EL (cell line): ENCODE data around the gene L3MBTL4.
"Not testable (repeated sequence)": the region's sequence is repeated elsewhere in the genome, so short reads cannot be mapped to it uniquely, and the experiment has no call there.

Experiments
- DNase-seq: peaks from one replicate; pipeline ENCODE4 v3.0.0-alpha.2; 2016

Gene L3MBTL4

DNA sequence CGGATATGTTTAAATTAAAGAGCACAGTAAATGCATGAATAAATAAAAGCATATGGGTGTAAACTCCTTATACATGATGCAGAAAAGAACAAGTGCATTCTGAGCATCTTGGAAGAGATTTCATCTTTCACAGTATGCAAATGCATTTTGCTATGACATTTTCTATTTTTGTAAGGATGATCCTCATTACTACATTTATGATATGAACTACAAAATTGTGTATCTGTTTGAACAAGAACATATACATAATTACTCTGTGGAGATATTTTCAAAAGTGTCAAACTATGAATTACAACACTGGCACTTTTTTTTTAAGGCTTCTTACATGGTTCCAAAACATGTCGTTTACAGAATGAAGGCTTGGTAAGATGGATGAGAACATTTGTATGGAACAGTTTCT, 335.3 kb downstream of the L3MBTL4 start:
- DNase-seq = no peak

DNA sequence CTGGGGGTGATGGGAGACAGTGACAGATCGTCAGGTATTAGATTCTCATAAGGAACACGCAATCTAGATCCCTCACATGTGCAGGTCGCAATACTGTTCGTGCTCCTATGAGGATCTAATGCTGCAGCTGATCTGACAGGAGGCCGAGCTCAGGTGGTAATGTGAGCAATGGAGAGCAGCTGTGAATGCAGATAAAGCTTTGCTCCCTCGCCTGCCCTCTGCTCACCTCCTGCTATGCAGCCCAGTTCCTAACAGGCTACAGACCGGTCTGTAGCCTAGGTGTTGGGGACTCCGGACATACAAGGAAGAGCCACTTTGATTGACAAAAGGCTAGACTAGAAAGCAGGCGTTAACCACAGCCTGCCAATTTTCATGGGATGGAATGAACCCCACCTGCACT, 335.8 kb downstream of the L3MBTL4 start:
- no peak for DNase-seq

- not testable (repeated sequence) for DNase-seq
Measured at GRCh38 chr18:6072423-6072822, 342.3 kb downstream of the L3MBTL4 start.

DNA sequence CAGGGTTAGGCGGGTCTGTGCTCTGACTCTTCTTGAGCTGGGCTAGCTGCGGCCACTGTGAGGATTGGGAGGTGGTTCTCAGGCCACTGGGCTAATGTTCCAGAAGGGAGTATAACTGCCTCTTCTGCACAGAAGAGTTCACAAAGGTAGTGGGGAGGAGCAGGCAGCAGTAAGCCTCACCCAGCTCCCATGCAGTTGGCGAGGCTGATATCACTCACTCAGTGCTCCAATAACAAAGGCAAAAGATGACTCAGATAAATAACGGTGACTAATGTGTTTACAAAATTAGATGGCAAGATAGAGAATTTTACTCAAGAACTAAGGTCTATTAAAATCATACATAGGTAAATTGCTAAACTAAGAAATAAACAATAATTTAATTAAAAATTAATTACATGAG, 345.2 kb downstream of the L3MBTL4 start:
- DNase-seq = no peak

GRCh38 chr18:6069103-6069502, 345.6 kb downstream of the L3MBTL4 start:
- no peak for DNase-seq

DNA sequence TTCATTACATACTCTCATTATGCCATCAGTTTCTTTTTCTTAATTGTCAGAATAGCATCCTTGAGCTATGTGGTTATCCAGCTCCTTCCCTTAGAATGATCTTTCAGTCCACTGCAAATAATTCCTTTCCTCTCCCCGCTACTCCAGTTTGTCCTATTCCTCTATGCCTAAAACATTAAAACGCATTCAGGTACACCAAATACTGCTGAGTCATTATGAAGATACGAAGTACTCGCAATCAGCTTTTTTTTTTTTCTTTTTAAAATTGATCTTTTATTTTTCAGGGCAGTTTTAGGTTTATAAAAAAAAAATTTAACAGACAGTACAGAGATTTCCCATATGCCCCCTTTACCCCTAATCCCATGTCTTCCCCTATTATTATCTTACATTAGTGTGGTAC, 354.6 kb downstream of the L3MBTL4 start:
- DNase-seq = no peak

GRCh38 chr18:6059551-6059950, 355.2 kb downstream of the L3MBTL4 start:
- DNase-seq = no peak

DNA sequence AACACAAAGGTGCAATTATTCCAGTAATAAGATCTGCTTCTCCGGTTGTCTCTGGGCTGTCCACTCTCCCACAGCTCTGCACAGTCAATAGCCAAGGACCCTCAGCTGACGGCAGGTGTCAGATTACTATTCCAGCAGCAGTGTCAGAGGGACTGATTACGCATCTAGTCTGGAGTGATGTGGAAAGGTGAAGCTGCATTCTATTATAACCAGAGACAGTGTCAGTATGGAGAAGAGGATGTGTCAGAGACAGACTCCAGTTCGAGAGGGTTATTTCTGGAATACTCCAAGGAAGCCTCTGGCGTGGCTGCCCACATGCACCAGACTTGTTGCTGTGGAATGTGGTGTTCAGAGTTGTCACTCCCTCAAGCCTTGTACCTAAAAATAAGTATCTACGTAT, 355.8 kb downstream of the L3MBTL4 start:
- DNase-seq = peak; percentile 7

DNA sequence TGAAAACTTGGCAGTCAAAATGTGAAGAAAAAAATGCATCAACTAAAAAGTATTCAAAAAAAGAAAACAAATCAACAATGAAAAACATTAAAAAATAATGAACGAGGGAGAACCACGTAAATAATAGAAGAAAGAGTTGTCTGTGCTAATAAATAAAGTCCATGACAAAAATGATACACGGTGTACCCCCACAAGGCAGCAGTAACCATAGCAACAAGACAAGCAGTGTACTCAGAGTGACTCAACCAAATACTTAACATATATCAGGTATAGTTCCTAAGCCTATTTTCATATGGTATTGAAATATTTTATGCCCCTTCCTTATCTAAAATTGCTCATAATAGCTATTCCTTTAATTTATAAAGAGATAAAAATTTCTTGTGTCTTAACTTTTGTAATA, 357.1 kb downstream of the L3MBTL4 start:
- no peak for DNase-seq

DNA sequence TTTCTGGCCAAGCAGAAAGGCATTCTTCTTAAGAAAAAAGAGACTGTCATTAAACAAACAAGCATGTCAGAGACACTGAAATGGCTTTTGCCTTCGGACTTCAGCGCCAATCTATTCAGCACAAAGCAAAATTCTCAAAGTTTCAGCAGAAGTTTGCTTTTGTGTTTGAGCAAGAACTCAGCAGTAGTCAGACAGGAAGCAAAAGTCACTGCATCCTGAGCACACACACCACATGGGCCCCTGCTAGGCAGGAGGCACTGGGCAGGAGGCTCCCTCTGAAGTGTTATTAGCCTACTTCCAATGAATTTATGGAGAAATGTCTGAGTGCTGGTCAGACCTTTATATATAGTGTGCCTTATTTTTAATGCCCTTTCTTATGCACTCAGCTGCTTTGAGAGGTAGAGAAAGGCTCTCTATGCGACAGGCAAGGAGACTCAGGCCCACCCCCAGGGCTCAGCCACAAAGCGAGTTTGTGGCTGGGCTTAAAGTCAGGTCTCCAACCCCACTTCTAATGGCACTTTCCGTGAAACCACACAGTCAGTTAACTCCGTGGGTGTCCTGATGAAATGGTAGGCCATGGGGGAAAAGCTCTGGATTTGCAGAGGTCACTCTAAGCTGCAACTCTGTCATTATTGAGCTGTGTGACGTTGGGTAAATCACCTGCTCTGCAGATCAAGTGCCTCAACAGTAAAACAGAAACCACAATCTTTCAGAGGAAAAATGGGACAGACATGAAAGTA, 358.4 kb downstream of the L3MBTL4 start:
- DNase-seq = peak; percentile 31

- peak; percentile 63 for DNase-seq
Measured at GRCh38 chr18:6055711-6056110, 359.0 kb downstream of the L3MBTL4 start.

DNA sequence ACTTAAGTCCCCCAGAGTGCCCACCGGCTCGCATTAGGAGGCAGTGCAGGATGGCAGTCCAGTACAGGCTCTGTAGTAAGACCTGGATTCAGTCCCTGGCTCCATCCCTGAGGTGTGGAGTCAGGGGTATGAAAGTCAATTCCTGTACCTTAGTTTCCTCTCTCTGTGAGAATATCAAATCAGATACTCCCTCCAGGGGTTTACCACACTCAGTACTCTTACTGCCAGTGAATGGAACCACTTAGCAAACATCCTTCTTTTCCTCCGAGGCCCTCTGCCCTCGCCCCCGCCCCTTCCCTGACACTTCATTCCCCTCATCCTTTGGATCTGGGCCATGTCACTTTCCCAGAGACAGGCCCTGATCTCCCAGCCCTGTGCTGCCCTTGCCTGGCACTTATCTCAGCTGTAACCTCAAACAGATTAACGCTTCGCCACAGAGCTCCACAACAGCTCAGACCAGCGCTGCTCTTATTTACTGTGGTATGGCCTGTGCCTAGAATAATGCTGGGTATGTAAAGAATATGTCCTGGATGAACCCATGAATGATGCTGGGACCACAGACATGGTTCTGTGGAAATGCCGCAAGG, 360.4 kb downstream of the L3MBTL4 start:
- no peak for DNase-seq

- no peak for DNase-seq
Measured at GRCh38 chr18:6052449-6052913, 362.2 kb downstream of the L3MBTL4 start.

- not testable (repeated sequence) for DNase-seq
Measured at GRCh38 chr18:6047596-6047995, 367.1 kb downstream of the L3MBTL4 start.

- no peak for DNase-seq
Measured at GRCh38 chr18:6044773-6045172, 369.9 kb downstream of the L3MBTL4 start.

GRCh38 chr18:6044319-6044718, 370.4 kb downstream of the L3MBTL4 start:
- DNase-seq = no peak

- no peak for DNase-seq
Measured at GRCh38 chr18:6039055-6039454, 375.7 kb downstream of the L3MBTL4 start.

- no peak for DNase-seq
Measured at GRCh38 chr18:6031442-6031841, 383.3 kb downstream of the L3MBTL4 start.

DNA sequence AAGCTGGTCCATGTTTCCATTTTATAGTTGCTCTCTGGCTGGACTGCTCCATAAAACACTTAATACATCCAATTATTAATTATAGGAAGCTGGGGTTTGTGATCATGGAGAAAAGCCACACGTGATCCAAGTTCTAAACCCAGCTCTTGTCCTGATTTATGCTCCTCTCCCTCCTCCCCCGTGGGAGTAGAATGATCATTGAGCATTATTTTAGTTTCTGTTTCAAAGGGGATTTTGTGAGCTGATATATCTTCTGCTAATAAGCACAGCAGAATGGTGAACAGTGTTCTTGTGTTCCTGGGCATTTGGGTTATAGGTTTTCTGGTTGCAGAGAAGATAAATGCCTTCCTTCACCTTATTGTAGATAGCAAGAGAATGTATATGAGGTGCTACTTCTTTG, 383.7 kb downstream of the L3MBTL4 start:
- no peak for DNase-seq

DNA sequence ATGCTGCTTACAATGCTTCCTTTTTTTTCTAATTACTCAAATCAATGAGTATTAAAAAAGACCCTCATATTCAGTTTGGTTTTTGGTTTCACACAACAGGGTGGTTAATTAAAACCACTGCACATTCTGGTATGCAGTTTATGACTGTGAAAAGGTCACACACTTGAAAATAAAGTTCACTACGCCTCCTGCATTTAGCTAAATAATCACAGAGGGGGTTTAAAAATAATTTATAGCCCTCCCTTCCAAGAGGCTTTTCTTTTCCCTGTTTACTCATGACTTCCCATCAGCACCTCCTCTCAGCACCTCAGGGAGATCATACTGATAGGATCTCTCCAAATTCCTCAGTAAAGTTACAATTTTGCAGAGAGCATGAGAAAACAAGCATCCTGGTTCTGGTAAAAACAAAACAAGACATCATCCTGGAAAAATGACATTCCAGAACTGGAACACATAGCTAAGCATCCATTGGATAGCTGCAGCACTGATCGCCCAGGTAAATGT, 389.9 kb downstream of the L3MBTL4 start:
- DNase-seq = no peak

DNA sequence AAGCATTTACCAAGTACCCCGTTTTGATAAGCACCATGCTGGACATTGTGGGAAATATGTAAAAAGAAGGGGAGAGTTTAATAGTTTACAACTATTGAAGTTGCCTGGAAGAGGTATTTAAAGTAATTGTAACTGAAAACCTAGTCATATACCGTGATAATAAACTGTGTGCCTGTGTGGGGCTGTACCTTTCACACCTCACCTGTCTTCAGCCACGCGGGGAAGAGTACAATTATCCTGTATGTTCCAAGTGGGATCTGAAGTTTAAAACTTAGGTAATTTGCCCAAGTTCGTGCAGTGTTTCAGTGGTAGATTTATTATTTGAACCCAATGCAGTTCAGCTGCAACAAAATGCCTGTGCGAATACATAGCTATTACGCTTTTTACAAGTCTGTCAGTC, 391.2 kb downstream of the L3MBTL4 start:
- no peak for DNase-seq

DNA sequence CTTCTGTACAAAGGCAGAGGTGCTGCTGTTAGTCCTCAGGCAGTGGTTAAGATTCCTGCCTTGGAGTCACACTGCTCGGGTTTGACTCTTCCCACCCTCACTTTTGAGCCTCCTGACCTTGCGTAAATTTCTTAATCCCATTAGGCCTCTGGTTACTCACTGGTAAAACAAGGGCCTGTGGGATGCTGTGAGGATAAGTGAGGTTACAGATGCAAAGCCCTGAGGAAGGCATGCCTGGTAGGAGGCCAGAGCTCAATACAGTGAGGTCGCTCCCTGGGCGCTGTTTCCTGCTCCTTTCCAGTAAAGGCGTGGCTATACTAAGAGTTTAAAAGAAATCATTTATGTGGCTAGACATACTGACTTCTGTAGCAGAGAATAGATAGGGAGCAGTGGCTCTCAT, 391.9 kb downstream of the L3MBTL4 start:
- DNase-seq = no peak

DNA sequence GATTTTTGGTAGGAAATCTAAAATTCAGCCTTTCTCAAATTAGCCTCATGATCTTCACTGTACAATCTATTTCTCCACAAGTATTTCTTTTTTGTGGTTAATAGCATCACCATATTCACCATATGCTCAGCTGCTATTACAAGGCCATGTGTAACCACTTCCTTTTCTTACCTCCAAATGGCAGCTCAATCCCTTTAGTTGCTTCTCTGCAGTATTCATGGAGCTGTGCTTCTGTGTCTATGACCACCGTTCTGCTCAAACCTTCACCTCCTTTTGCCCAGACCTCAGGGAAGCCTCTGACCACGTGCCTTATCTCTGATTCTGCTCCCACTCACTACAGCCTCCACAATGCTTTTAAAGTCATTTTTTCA, 392.7 kb downstream of the L3MBTL4 start:
- no peak for DNase-seq

DNA sequence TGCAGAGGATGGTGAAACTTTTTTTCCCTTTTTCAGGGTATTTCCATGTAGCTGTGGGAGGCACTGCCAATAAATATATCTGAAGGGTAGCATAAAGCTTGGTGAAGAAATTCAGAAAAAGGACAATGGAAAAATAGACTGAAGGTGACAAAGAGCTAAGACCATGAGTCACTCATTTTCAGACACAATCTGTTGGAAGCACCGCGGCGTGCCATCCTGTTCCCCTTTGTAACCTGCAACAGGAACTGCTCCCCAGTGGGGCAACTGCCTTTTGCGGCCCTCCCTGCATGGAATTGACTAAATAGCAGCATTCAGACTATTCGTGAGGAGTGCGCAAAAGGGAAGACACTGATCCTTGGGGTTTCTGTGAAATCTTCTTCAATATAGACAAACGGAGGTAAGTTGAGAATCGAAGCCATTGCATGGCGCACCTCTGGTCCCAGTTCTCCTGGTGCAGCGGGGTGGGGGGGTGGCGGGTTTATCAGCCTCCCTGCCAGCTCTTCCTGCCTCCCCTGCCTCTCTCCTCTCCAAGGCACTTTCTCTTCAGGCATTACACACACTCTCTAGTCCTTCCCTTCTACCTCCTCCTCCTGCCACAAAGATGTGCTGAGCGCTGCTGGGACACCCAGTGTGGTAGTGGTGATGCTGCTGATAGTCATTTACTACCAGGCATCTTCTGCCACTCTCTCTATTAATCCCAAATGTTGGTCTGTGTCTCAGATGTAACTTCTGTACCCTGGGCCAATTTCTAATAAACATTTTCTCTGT, 393.2 kb downstream of the L3MBTL4 start:
- DNase-seq = no peak
